Activated CD4-positive, alpha-beta T cell treated with anti-CD3 and anti-CD28 coated beads, Interleukin-2, amount 50 U/mL, for 48 hours (primary cell): ENCODE data around the gene APOC4.
A peak's percentile ranks its signal among the peaks of the same experiment; 100 is the strongest.
"Not testable (repeated sequence)": the region's sequence is repeated elsewhere in the genome, so short reads cannot be mapped to it uniquely, and the experiment has no call there.

Experiments used
- DNase-seq, 2 experiments: peaks; one replicate each; pipeline ENCODE4 v3.0.0-alpha.2; 2020

APOC4 gene

DNA sequence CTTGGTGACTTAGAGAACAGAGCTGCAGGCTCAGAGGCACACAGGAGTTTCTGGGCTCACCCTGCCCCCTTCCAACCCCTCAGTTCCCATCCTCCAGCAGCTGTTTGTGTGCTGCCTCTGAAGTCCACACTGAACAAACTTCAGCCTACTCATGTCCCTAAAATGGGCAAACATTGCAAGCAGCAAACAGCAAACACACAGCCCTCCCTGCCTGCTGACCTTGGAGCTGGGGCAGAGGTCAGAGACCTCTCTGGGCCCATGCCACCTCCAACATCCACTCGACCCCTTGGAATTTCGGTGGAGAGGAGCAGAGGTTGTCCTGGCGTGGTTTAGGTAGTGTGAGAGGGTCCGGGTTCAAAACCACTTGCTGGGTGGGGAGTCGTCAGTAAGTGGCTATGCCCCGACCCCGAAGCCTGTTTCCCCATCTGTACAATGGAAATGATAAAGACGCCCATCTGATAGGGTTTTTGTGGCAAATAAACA lies 17.8 kb upstream of the APOC4 start:
- DNase-seq: no peak

DNA sequence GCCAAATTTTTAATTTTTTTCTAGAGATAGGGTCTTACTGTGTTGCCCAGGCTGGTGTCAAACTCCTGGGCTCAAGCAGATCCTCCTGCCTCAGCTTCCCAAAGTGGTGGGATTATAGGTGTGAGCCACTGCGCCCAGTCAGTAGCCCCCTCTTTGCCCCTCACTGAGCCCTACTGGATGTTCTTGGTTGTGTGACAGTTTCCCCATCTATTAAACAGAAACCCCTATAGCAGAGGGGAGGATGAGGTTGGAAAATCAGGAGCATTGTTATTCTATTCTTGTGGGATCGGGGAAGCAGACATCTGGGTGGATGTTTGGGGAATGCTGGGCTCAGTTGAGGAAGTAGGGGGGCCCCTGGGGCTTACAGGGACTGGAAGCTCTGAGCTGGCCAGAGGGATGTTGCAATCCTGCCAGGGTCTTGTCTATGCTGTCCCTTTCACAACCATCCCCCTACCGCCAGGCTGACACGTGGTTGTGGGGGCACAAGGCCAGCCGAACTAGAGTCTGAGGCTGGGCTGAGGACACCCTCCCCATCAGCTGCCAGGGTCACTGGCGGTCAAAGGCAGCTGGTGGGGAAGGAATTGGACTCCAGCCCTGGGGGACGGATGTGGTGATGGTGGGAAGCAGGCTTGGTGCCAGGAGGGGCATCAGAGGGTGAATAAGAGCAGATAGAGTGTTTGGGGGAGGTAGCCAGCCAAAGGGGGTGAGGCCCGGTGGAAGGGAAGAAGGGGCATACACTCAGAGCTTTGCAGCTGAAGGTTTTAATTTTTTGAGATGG lies 16.7 kb upstream of the APOC4 start:
- DNase-seq: no peak

- DNase-seq: not testable (repeated sequence)
Observed at GRCh38 chr19:44926245-44927077, 15.6 kb upstream of the APOC4 start.

GRCh38 chr19:44927746-44928145 lies 14.3 kb upstream of the APOC4 start:
- no peak for DNase-seq

DNA sequence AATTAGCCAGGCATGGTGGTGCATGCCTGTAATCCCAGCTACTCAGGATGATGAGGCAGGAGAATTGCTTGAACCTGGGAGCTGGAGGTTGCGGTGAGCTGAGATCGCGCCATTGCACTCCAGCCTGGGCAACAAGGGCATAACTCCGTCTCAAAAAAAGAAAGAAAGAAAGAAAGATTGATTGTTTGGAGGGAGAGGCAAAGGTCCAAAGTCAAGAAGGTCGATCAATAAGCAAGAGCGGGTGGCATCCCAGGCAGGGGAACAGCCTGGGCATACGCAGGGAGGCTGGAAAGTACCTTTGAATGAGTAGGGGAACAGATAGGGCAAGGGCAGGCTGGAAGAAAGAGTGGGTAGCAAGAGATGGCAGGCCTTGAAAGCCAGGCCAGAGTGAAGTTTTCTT lies 11.9 kb upstream of the APOC4 start:
- DNase-seq: no peak

- no peak for DNase-seq
Observed at GRCh38 chr19:44931541-44931940, 10.5 kb upstream of the APOC4 start.

DNA sequence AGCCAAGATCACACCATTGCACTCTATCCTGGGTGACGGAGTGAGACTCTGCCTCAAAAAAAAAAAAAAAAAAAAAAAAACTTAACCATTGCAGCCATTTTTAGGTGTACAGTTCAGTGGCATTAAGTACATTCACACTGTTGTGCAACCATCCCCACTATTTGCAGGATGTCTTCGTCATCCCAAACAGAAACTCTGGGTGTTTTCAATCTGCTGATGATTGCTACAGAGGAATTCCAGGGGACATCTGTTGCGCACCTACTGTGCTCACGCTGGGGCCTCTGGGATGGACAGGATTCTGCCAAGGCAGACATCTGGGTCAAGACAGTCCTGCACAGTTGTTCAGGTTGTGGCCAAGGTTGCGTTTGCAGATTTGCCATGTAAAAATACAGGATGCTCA lies 2.4 kb upstream of the APOC4 start:
- DNase-seq: no peak

GRCh38 chr19:44943801-44944249 lies 1.8 kb downstream of the APOC4 start:
- no peak for DNase-seq

DNA sequence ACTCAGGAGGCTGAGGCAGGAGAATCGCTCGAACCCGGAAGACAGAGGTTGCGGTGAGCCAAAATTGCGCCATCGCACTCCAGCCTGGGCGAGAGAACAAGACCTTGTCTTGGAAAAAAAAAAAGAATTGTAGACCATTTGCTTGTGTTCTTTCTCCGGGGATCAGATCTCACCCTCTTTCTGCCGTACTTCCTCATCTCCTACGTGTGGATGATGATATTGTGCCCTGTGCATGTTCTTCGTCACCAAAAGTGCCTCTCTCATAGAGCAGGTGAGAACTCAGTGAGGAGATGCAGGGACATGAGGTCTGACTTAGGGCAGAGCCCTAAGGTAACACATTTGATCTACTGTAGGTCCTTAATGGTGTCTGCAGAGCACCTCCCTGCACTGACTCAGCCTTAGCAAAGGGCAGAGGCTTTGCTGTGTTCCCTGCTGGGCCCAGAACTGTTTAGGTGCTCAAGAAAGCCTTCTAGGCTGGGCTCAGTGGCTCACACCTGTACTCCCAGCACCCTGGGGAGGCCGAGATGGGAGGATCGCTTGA lies 5.1 kb downstream of the APOC4 start:
- no peak for DNase-seq

DNA sequence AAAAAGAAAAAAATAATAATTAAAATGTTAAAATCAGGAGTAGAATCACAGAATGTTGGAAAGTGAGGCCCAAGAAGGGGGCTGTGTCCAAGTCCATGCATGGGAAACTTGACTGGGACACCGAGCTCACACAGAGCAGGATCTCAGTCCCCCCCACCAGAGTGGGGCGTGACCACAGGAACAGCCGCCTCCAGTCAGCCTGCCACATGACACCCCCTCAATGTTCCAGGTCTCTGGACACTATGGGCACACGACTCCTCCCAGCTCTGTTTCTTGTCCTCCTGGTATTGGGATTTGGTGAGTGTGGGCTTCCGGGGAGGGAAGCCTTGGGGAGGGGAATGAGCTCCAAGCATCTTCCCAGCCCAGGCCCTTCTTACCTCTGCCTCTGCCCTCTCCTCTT lies 6.2 kb downstream of the APOC4 start:
- no peak for DNase-seq

GRCh38 chr19:44948763-44949374 lies 6.8 kb downstream of the APOC4 start:
- DNase-seq: no peak

- no peak for DNase-seq
Observed at GRCh38 chr19:44949550-44949949, 7.5 kb downstream of the APOC4 start.

DNA sequence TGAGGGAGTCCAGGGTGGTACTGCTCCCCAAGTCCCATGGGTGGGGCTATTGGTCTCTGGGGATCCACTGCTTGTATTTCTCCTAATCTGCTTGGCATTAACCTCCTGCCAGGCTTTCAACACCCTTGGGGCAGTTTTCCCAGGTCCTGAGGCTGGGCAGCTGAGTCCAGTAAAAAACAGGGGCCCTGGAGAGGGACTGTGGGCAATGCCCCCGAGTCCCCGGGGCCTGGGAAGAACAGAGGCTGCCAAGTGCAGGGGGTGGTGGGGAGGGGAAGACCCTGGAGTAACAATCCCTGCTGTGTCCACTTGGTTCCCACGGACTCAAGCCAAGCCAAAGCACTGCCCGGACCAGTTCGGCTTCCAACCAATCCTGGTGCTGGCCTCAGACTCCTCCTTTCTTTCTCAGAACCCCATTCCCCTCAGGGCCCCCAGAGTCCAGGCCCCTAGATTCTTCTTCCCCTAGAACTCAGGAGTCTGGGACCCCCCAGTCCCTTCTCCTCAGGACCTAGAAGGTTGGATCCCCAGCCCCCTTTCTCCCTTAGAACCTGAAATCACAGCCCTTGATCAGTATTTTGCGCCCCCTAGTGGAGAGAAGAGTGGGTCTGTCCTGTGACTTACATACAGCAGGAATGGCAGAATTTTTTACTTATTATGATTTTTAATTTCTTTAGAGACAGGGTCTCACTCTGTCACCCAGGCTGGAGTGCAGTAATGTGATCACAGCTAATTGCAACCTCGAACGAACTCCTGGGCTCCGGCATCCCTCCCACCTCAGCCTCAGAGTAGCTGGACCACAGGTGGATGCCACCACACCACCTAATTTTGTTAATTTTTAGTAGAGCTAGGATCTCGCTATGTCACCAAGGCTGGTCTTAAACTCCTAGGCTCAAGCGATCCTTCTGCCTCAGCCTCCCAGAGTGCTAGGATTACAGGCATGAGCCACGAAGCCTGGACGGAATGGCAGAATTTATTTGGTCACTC lies 9.4 kb downstream of the APOC4 start:
- DNase-seq: peak; percentile 36 to 58

- no peak for DNase-seq
Observed at GRCh38 chr19:44954278-44954648, 12.2 kb downstream of the APOC4 start.

DNA sequence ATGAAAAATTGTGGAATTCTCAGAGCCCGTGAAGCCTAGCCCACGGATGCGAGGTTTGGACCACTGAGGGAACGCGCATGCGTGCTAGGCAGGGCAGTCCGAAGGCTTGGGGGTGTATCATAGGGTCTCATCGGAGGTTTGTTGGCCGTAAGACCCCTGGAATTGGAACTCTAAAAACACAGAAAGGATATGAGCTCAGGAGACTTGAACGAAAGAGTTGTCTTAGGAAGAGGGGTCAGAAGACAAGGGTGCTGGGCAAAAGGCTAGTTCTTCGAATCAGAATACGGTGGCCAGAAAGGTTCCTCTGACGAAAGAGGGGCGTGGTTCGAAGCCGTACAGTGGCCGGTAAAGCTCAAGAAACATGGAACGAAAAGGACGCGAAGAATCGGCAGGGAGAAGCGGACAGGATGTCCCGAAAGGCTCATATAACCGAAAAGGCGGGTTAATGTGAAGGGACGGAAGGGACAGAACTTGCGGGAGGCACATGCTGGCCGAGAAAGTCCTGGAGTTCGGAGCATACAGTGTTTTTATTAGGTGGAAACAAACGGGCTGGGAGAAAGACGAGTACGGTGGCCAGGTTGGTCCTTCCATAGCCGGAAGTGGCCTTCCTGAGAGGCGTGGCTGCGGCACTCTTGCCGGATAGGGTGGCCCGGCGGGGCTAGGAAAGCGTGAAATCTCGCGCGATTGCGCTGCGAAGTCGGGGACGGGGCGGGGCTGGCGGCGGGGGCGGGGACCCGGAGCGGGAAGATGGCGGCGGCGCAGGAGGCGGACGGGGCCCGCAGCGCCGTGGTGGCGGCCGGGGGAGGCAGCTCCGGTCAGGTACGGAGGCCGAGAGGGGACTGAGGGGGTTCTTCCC lies 12.8 kb downstream of the APOC4 start, which contains the start of gene CLPTM1:
CLPTM1 (plus strand) TSS at position 732 of the 856 bp plus-strand sequence; CDS start at position 748, 16 bp downstream.
- DNase-seq: peak; percentile 96 to 97

DNA sequence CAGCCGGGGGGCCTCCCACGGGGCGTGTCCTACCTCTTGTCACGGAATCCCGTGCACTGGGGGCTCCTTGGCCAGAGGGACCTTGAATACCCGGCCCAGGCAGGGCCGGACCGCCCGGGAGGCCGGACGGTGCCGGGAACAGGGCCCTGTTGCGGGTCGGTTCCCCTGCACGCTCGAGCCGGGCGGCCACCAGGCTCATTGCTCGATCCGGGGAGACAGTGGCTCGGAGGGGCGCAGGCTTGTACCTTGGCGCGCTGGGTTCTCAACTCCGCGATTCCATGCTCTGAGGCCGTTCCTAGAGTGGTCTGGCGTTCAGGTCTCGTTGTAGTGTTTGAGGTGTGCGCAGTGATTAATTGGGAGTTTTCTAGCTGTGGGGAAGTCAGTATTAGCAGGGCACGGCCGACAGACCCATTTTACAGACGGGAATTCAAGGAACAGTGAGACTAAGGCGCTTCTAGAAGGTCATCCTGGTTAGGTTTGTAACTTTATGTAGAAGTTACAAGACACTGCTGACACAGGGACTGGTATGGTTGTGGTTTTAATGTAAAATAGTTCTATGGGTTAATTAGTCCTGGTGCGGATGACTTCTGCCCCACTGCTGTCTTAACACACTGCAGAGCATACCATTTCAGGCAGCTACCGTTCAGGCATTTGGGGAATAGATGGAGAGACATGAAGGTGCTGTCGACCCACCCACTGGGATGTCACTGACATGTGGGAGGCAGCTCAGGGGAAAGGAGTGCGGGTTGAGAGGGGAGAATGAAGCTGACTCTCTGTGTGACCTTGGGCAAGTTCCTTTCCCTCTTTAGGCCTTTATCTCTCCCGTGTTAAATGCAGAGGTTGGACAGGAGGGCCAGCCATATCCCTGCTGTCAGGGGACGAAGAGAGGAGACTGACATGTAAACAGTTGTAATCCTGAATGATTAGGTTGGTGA lies 13.7 kb downstream of the APOC4 start:
- DNase-seq: peak in 1 of 2 experiments; percentile 8

GRCh38 chr19:44957526-44957925 lies 15.5 kb downstream of the APOC4 start:
- DNase-seq: no peak

- DNase-seq: no peak
Observed at GRCh38 chr19:44958090-44958489, 16.1 kb downstream of the APOC4 start.

DNA sequence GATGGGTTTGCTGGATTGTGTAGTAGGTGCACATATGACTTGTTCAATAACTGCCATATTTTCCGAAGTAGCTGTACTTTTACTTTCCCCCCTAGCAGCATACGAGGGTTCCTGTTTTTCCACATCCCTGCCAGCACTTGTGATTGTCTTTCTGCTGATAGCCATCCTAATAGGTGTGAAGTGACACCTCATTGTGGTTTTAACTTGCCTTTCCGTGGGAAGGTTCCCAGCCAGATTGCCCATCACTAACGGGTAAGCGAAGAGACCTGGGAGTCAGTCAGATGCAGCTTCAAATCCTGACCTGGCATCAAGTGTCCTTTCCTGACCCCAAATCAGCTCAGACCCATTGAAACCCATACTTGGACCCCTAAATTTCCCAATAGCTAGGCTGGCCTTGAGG lies 17.7 kb downstream of the APOC4 start:
- DNase-seq: no peak
